ENCODE data around the gene SLC34A1. TPM values are rescaled to one million over a fixed set of nuclear protein-coding genes. Genes with fewer than 3 reads are reported as not detected.

Gene SLC34A1
- total and polyA plus RNA-seq, 2 donors (not counting 1 experiment from before 2014, with no cell fraction given), result 0.06 TPM; not detected in 1

DNA sequence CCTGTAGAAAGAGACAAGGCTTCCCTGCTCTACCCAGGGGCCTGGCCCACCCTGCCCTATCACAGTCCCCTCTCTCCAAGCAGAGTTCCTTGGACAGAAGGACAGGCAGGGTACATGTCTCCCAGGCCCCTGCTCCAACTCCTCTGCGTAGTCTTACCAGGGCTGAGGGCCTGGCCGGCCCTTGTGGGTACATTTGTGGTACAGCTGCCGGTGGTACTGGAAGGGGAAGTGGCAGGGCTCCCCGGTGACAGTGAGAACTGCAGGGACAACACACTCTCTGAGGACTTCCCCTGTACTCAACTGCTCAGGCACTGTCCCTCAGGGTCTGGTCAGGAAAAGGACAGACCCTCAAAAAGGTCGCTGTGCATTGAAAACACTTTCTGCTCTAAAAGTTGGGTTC is 21.6 kb downstream of the SLC34A1 start:
- no peak overlapping the region for H3K9ac ChIP-seq (ENCODE audit: low read length)
- peaks cover 14% of the 10 kb centered on the region for H3K27me3 Mint-ChIP-seq
- DNase-seq (peak; percentile 77), ATAC-seq (ENCODE audit: low read depth) (peak; percentile 39)
- H3K27ac ChIP-seq (ENCODE audit: low read length in 2 of 2), result peak overlapping the region in 1 of 2 donors; percentile 52
- TF ChIP-seq, protein P1, sequence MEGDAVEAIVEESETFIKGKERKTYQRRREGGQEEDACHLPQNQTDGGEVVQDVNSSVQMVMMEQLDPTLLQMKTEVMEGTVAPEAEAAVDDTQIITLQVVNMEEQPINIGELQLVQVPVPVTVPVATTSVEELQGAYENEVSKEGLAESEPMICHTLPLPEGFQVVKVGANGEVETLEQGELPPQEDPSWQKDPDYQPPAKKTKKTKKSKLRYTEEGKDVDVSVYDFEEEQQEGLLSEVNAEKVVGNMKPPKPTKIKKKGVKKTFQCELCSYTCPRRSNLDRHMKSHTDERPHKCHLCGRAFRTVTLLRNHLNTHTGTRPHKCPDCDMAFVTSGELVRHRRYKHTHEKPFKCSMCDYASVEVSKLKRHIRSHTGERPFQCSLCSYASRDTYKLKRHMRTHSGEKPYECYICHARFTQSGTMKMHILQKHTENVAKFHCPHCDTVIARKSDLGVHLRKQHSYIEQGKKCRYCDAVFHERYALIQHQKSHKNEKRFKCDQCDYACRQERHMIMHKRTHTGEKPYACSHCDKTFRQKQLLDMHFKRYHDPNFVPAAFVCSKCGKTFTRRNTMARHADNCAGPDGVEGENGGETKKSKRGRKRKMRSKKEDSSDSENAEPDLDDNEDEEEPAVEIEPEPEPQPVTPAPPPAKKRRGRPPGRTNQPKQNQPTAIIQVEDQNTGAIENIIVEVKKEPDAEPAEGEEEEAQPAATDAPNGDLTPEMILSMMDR (IDR thresholded peaks at IDR 0.05), result no peak
- no peak for TF ChIP-seq EZH2 (IDR thresholded peaks at IDR 0.05; ENCODE audit: borderline replicate concordance, insufficient read depth, low read depth, low read length, poor library complexity, severe bottlenecking)
- peaks cover 0 to 12% (median 0%) of the 10 kb centered on the region in 3 donors for H3K9me3 ChIP-seq (ENCODE audit: control extremely low read depth in 1 of 3, control insufficient read depth in 2 of 3, insufficient read depth in 1 of 3, low read length in 2 of 3)
- H3K36me3 ChIP-seq (replicated peaks in 1 of 2; ENCODE audit: control extremely low read depth in 1 of 2, control insufficient read depth in 1 of 2, extremely low read depth in 1 of 2, insufficient read depth in 2 of 2, low read length in 1 of 2), result no peaks in the 10 kb centered on the region
- H3K79me2 ChIP-seq (ENCODE audit: control insufficient read depth, insufficient read depth, low read length), result no peaks in the 10 kb centered on the region
- H3K27me3 ChIP-seq (replicated peaks in 1 of 4; ENCODE audit: control extremely low read depth in 1 of 4, control insufficient read depth in 3 of 4, insufficient read depth in 4 of 4, low read length in 3 of 4), result peaks cover 0 to 23% (median 9%) of the 10 kb centered on the region in 4 experiments
- peak overlapping the region; percentile 75 for H3K27ac Mint-ChIP-seq
- no peaks in the 10 kb centered on the region for H4K20me1 ChIP-seq (ENCODE audit: control insufficient read depth, insufficient read depth, low read length, poor library complexity, severe bottlenecking)
- H3K4me1 Mint-ChIP-seq, result peaks cover 41% of the 10 kb centered on the region
- peak overlapping the region; percentile 54 for H3K4me3 Mint-ChIP-seq
- H3K9me3 Mint-ChIP-seq (ENCODE audit: insufficient read depth), result no peaks in the 10 kb centered on the region
- H3K4me3 ChIP-seq (ENCODE audit: control extremely low read depth in 1 of 5, extremely low read depth in 1 of 5, insufficient read depth in 1 of 5, low read depth in 2 of 5, low read length in 4 of 5), result peak overlapping the region in 1 of 5 experiments; percentile 9
- intact Hi-C loops (cut with micrococcal nuclease), result loop anchor here (2.0 to 10.0 kb wide), 3 partner anchors 41 to 291 kb away; partner anchors contain the start of genes B4GALT7 and PRR7
- CTCF ChIA-PET, result interaction anchor here (0.8 to 12.7 kb wide), 9 partner anchors 11 to 148 kb away, joined by 3 to 628 read pairs (median 51); partner anchors contain the start of genes GRK6, PDLIM7 and PRR7
- H3K4me2 ChIP-seq (replicated peaks; ENCODE audit: low read depth, low read length, poor library complexity, severe bottlenecking), result peak overlapping the region; percentile 96
- POLR2A ChIA-PET, result interaction anchor here (1.1 to 5.6 kb wide), 8 partner anchors 16 to 54 kb away, joined by 3 to 87 read pairs (median 16); partner anchors contain the start of genes GRK6 and LMAN2
- 0% methylated on average over 2 of the region's 5 CpGs for WGBS (ENCODE audit: insufficient coverage)
- H3K4me1 ChIP-seq (ENCODE audit: control insufficient read depth in 2 of 2, insufficient read depth in 2 of 2, low read length in 2 of 2), result peaks cover 38 to 50% of the 10 kb centered on the region in 2 donors
- H2AFZ ChIP-seq (ENCODE audit: insufficient read depth, low read depth, low read length, poor library complexity, severe bottlenecking), result peak overlapping the region; percentile 40

DNA sequence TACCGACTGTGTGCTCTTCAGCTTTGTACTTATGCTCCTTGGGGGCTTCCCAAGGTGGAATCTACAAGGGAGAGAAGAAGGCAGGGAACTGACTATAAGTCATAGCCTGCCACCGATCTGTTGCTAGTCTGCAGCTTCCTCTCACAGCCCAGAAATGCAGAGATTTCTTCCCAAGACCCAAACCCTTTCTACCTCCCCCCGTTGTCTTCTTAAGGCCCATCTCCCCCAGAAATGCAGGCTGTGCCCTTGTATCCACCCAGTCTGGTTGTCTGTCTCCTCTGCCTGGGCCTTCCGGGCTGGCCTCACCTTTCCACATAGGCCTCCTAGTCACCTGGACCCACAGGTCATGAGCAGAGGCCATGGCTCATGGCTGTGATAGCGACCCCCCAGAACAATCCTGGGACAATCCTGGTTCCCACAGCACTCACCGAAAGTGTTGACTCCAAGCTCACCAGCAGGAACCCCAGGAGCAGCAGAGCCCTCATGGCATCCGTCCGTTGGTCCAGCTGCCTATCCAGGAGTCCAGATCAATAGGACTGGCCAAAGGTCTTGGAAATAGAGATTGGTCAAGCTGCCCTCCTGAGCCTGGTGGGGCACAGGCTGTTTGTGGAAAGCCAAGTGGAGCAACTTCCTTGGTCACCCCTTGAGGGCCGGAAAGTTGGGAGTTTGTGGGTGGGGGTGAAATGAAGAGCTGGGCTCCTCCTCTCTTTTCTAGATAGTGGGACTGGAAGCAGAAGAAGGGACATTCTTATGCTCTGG is 25.0 kb downstream of the SLC34A1 start, which contains the start of gene F12:
F12 (minus strand) TSS at position 522 of the 759 bp plus-strand sequence; CDS start at position 485, 37 bp downstream.
- WGBS (ENCODE audit: insufficient coverage), result 93% methylated on average over 9 of the region's 9 CpGs
- Mint-ChIP-seq H3K4me3 (no peak within 1 kb of the TSS), H3K9me3 (ENCODE audit: insufficient read depth) (no peaks in the 10 kb centered on the region), H3K27me3 (no peaks in the 10 kb centered on the region), H3K4me1 (peaks cover 30% of the 10 kb centered on the region), H3K27ac (peak within 1 kb of the TSS; percentile 6)
- H2AFZ ChIP-seq (ENCODE audit: insufficient read depth, low read depth, low read length, poor library complexity, severe bottlenecking), result no peak within 1 kb of the TSS
- H3K4me1 ChIP-seq (ENCODE audit: control insufficient read depth in 2 of 2, insufficient read depth in 2 of 2, low read length in 2 of 2), result peaks cover 22 to 36% of the 10 kb centered on the region in 2 donors
- H3K27me3 ChIP-seq (replicated peaks in 1 of 4; ENCODE audit: control extremely low read depth in 1 of 4, control insufficient read depth in 3 of 4, insufficient read depth in 4 of 4, low read length in 3 of 4), result no peaks in the 10 kb centered on the region
- POLR2A ChIA-PET, result no interaction called here
- no peak within 1 kb of the TSS for H3K27ac ChIP-seq (ENCODE audit: low read length in 2 of 2)
- H4K20me1 ChIP-seq (ENCODE audit: control insufficient read depth, insufficient read depth, low read length, poor library complexity, severe bottlenecking), result no peaks in the 10 kb centered on the region
- H3K9ac ChIP-seq (ENCODE audit: low read length), result no peak within 1 kb of the TSS
- DNase-seq (no peak), ATAC-seq (ENCODE audit: low read depth) (no peak)
- TF ChIP-seq, protein P1 (IDR thresholded peaks at IDR 0.05), result no peak
- no peak for TF ChIP-seq EZH2 (IDR thresholded peaks at IDR 0.05; ENCODE audit: borderline replicate concordance, insufficient read depth, low read depth, low read length, poor library complexity, severe bottlenecking)
- CTCF ChIA-PET, result interaction anchor here (0.7 to 12.7 kb wide), 6 partner anchors 16 to 39 kb away, joined by 3 to 628 read pairs (median 6); partner anchors contain the start of genes GRK6 and PRR7
- no peak within 1 kb of the TSS for H3K4me2 ChIP-seq (replicated peaks; ENCODE audit: low read depth, low read length, poor library complexity, severe bottlenecking)
- intact Hi-C loops (cut with micrococcal nuclease), result loop anchor here (10.0 kb wide), 2 partner anchors 196 to 294 kb away; partner anchors contain the start of gene B4GALT7
- no peaks in the 10 kb centered on the region for H3K36me3 ChIP-seq (replicated peaks in 1 of 2; ENCODE audit: control extremely low read depth in 1 of 2, control insufficient read depth in 1 of 2, extremely low read depth in 1 of 2, insufficient read depth in 2 of 2, low read length in 1 of 2)
- H3K9me3 ChIP-seq (ENCODE audit: control extremely low read depth in 1 of 3, control insufficient read depth in 2 of 3, insufficient read depth in 1 of 3, low read length in 2 of 3), result no peaks in the 10 kb centered on the region
- no peak within 1 kb of the TSS for H3K4me3 ChIP-seq (ENCODE audit: control extremely low read depth in 1 of 5, extremely low read depth in 1 of 5, insufficient read depth in 1 of 5, low read depth in 2 of 5, low read length in 4 of 5)
- no peaks in the 10 kb centered on the region for H3K79me2 ChIP-seq (ENCODE audit: control insufficient read depth, insufficient read depth, low read length)
